PC-9 (cell line): ENCODE data around the gene RC3H2.

Experiments used
- CTCF ChIP-seq: fragments of 200-600 bp; sonication (generic); conservative IDR thresholded peaks from 2 replicates; pipeline ENCODE4 v1.6.1; 2017; ENCODE audit warnings: mixed run types, antibody characterized with exemption, mild to moderate bottlenecking, moderate library complexity
- EZH2 ChIP-seq: fragments of 200-600 bp; sonication (generic); IDR thresholded peaks from 2 replicates; pipeline ENCODE4 v1.8.0; 2017; ENCODE audit warnings: antibody characterized with exemption, low read depth

GRCh38 chr9:122866079-122866478, 39.1 kb downstream of the RC3H2 start:
- no peak for TF ChIP-seq CTCF
- TF ChIP-seq EZH2, result no peak
